H1 (cell line): Measurements from ENCODE around the gene TM2D1. TPM values are rescaled to one million over a fixed set of nuclear protein-coding genes. Genes with fewer than 3 reads are reported as not detected.

Source experiments
- CTCF ChIA-PET: fragments of 300-600 bp; sonication (Branson Sonifier 250); formaldehyde crosslinking; loops from one replicate; lab custom pipeline; 2021; ENCODE audit not compliant: partially characterized antibody; lab: Charles Lee
- POLR2A ChIA-PET: fragments of 300-600 bp; sonication (Branson Sonifier 250); formaldehyde crosslinking; loops from one replicate; lab custom pipeline; 2021; ENCODE audit warnings: inconsistent platforms; ENCODE audit not compliant: partially characterized antibody; lab: Charles Lee
- DNase-seq, 2 experiments: peaks; one replicate each; pipeline versions ENCODE4 v3.0.0 to v3.0.0-alpha.2; 2010 to 2022; ENCODE audit warnings: low spot score in 2 of 2, low read depth in 1 of 2, mixed read lengths in 1 of 2
- FAIRE-seq: peaks from 2 replicates; lab custom pipeline; 2011; peaks lifted over from hg19 to GRCh38; lab: Jason Lieb, UNC
- H2AFZ ChIP-seq: 2 replicates; pipeline ENCODE4 v1.8.1; 2012; ENCODE audit warnings: low read length, inconsistent platforms
- H2AK5ac ChIP-seq: 2 replicates; pipeline ENCODE4 v1.6.1; 2013; ENCODE audit warnings: low read depth, low read length
- H2BK120ac ChIP-seq: replicated peaks from 2 replicates; pipeline ENCODE3; 2013; ENCODE audit warnings: low read depth, low read length, inconsistent platforms
- H2BK12ac ChIP-seq: 2 replicates; pipeline ENCODE4 v1.6.1; 2013; ENCODE audit warnings: low read depth, low read length
- H2BK15ac ChIP-seq: 2 replicates; pipeline ENCODE4 v1.6.1; 2013; ENCODE audit warnings: low read length
- H2BK20ac ChIP-seq: 2 replicates; pipeline ENCODE4 v1.6.1; 2013; ENCODE audit warnings: low read length
- H2BK5ac ChIP-seq: 2 replicates; pipeline ENCODE4 v1.6.1; 2013; ENCODE audit warnings: low read depth, low read length
- H3K14ac ChIP-seq: 2 replicates; pipeline ENCODE4 v1.6.1; 2013; ENCODE audit warnings: inconsistent platforms; ENCODE audit not compliant: insufficient read length
- H3K18ac ChIP-seq: 2 replicates; pipeline ENCODE4 v1.6.1; 2013; ENCODE audit warnings: low read length; ENCODE audit errors: extremely low read depth
- H3K23ac ChIP-seq: 2 replicates; pipeline ENCODE4 v1.6.1; 2013; ENCODE audit warnings: inconsistent platforms; ENCODE audit not compliant: insufficient read length
- H3K23me2 ChIP-seq: 2 replicates; pipeline ENCODE4 v1.6.1; 2013; ENCODE audit warnings: low read depth, low read length
- H3K27ac ChIP-seq: 2 replicates; pipeline ENCODE4 v1.6.1; 2011; ENCODE audit warnings: low read depth, low read length, inconsistent platforms
- H3K27me3 ChIP-seq, 4 experiments: replicated peaks in 1 of 4; 1 replicate in 1 of 4; 2 replicates in 3 of 4; pipeline versions ENCODE4 v1.6.1 to v1.8.1; 2011 to 2013; ENCODE audit warnings: low read length in 3 of 4, mild to moderate bottlenecking in 3 of 4, inconsistent platforms in 2 of 4, mixed read lengths in 2 of 4, moderate library complexity in 1 of 4; ENCODE audit not compliant: control insufficient read depth in 3 of 4, insufficient read depth in 3 of 4; ENCODE audit errors: extremely low read depth in 1 of 4
- H3K36me3 ChIP-seq, 4 experiments: 2 replicates each; pipeline versions ENCODE4 v1.6.1 to v1.8.1; 2011 to 2013; ENCODE audit warnings: mild to moderate bottlenecking in 4 of 4, low read length in 3 of 4, moderate library complexity in 2 of 4, control low read depth in 1 of 4, inconsistent platforms in 1 of 4; ENCODE audit not compliant: insufficient read depth in 4 of 4, control insufficient read depth in 2 of 4
- H3K4ac ChIP-seq: replicated peaks from 2 replicates; pipeline ENCODE3; 2013; ENCODE audit warnings: low read length, low read depth, mixed read lengths, inconsistent platforms; ENCODE audit not compliant: insufficient read length
- H3K4me1 ChIP-seq, 4 experiments: replicated peaks in 1 of 4; 1 replicate in 1 of 4; 2 replicates in 3 of 4; pipeline versions ENCODE4 v1.6.1 to v1.8.1; 2011 to 2013; ENCODE audit warnings: low read length in 3 of 4, inconsistent platforms in 2 of 4, mixed read lengths in 1 of 4; ENCODE audit not compliant: insufficient read depth in 4 of 4, control insufficient read depth in 3 of 4
- H3K4me2 ChIP-seq, 2 experiments: 2 replicates each; pipeline versions ENCODE4 v1.6.1 to v1.8.1; 2011 to 2013; ENCODE audit warnings: low read depth in 2 of 2, low read length in 2 of 2, control low read depth in 1 of 2, inconsistent platforms in 1 of 2, mild to moderate bottlenecking in 1 of 2; ENCODE audit not compliant: insufficient read depth in 1 of 2
- H3K4me3 ChIP-seq, 4 experiments: fragments of 200-600, 300-600 bp in 1 of 4; sonication (generic), shearing (Covaris generic), sonication (Bioruptor Twin) in 1 of 4; 2 replicates each; pipeline versions ENCODE4 v1.5.1 to v1.8.1; 2011 to 2016; ENCODE audit warnings: low read length in 4 of 4, low read depth in 3 of 4, control low read depth in 2 of 4, inconsistent platforms in 2 of 4, mild to moderate bottlenecking in 2 of 4, mixed read lengths in 1 of 4, moderate library complexity in 1 of 4; ENCODE audit not compliant: insufficient read depth in 2 of 4; ENCODE audit errors: extremely low read depth in 1 of 4
- H3K56ac ChIP-seq: replicated peaks from 2 replicates; pipeline ENCODE3; 2013; ENCODE audit warnings: low read depth, mild to moderate bottlenecking, mixed read lengths, low read length, inconsistent platforms; ENCODE audit not compliant: insufficient read length
- H3K79me1 ChIP-seq: 2 replicates; pipeline ENCODE4 v1.6.1; 2013; ENCODE audit warnings: low read depth, low read length, control low read depth
- H3K79me2 ChIP-seq, 2 experiments: 2 replicates each; pipeline versions ENCODE4 v1.6.1 to v1.8.1; 2012 to 2013; ENCODE audit warnings: low read length in 2 of 2, mild to moderate bottlenecking in 2 of 2, inconsistent platforms in 1 of 2; ENCODE audit not compliant: insufficient read depth in 2 of 2, control insufficient read depth in 1 of 2
- H3K9ac ChIP-seq, 4 experiments: replicated peaks in 1 of 4; 1 replicate in 1 of 4; 2 replicates in 3 of 4; pipeline versions ENCODE4 v1.6.1 to v1.8.1; 2011 to 2013; ENCODE audit warnings: low read depth in 3 of 4, low read length in 3 of 4, control low read depth in 2 of 4, mild to moderate bottlenecking in 2 of 4, moderate library complexity in 2 of 4, inconsistent platforms in 1 of 4; ENCODE audit errors: extremely low read depth in 1 of 4
- H3K9me3 ChIP-seq, 2 experiments: 2 replicates each; pipeline versions ENCODE4 v1.6.1 to v1.8.1; 2012 to 2013; ENCODE audit warnings: mild to moderate bottlenecking in 2 of 2, moderate library complexity in 2 of 2, control low read depth in 1 of 2, inconsistent platforms in 1 of 2, low read depth in 1 of 2, low read length in 1 of 2, mixed read lengths in 1 of 2; ENCODE audit not compliant: insufficient read depth in 2 of 2
- H4K20me1 ChIP-seq, 2 experiments: replicated peaks in 1 of 2; 2 replicates each; pipeline versions ENCODE3 to v1.8.1; 2011 to 2013; ENCODE audit warnings: inconsistent platforms in 2 of 2, low read length in 2 of 2, mild to moderate bottlenecking in 1 of 2; ENCODE audit not compliant: insufficient read depth in 2 of 2, control insufficient read depth in 1 of 2
- H4K5ac ChIP-seq: 2 replicates; pipeline ENCODE4 v1.6.1; 2013; ENCODE audit warnings: low read length, low read depth, mixed read lengths, inconsistent platforms; ENCODE audit not compliant: insufficient read length
- H4K8ac ChIP-seq: 2 replicates; pipeline ENCODE4 v1.8.0; 2013; ENCODE audit warnings: mild to moderate bottlenecking, moderate library complexity, low read length, inconsistent platforms; ENCODE audit not compliant: insufficient read depth; ENCODE audit errors: extremely low read depth
- H4K91ac ChIP-seq: replicated peaks from 2 replicates; pipeline ENCODE3; 2013; ENCODE audit warnings: low read length, mixed read lengths, inconsistent platforms; ENCODE audit not compliant: insufficient read length
- CHD2 ChIP-seq: IDR thresholded peaks from 2 replicates; pipeline ENCODE4 v1.6.1; 2012; ENCODE audit warnings: low read length, improper control_type of control experiment
- CTCF ChIP-seq, 3 experiments: IDR thresholded peaks; 1 replicate in 2 of 3; 2 replicates in 1 of 3; pipeline versions ENCODE4 v1.5.1 to v1.6.1; 2011; ENCODE audit warnings: low read length in 3 of 3, mild to moderate bottlenecking in 3 of 3, inconsistent platforms in 2 of 3, low read depth in 1 of 3, moderate library complexity in 1 of 3; ENCODE audit not compliant: insufficient read depth in 1 of 3; ENCODE audit errors: control extremely low read depth in 1 of 3
- GTF2F1 ChIP-seq: IDR thresholded peaks from 2 replicates; pipeline ENCODE4 v1.6.1; 2012; ENCODE audit warnings: low read depth, low read length, improper control_type of control experiment, borderline replicate concordance
- KDM4A ChIP-seq: IDR thresholded peaks from one replicate; pipeline ENCODE4 v1.7.1; 2012; ENCODE audit warnings: low read depth, mild to moderate bottlenecking, moderate library complexity, low read length, inconsistent platforms; ENCODE audit not compliant: severe bottlenecking
- POU5F1 ChIP-seq: IDR thresholded peaks from 2 replicates; pipeline ENCODE4 v1.6.1; 2011; ENCODE audit warnings: low read depth, mild to moderate bottlenecking, low read length, moderate library complexity
- SIX5 ChIP-seq: IDR thresholded peaks from 2 replicates; pipeline ENCODE4 v1.6.1; 2011; ENCODE audit warnings: mild to moderate bottlenecking, low read depth, low read length
- SP2 ChIP-seq: IDR thresholded peaks from 2 replicates; pipeline ENCODE4 v1.6.1; 2012; ENCODE audit warnings: mild to moderate bottlenecking, low read length, inconsistent platforms
- SUZ12 ChIP-seq: fragments of 200-600 bp; sonication (generic); IDR thresholded peaks from 2 replicates; pipeline ENCODE4 v1.6.1; 2012; ENCODE audit warnings: mild to moderate bottlenecking, inconsistent platforms, low read length, moderate library complexity, mixed read lengths
- WGBS, 2 experiments: shearing (Covaris generic) in 1 of 2; methylation state at CpG; one replicate each; pipeline versions ENCODE4 v1.1.6 to v1.1.7; 2013 to 2015; ENCODE audit warnings: low lambda C conversion rate in 2 of 2, mixed read lengths in 2 of 2, inconsistent platforms in 1 of 2, low coverage in 1 of 2, missing lambda C conversion rate in 1 of 2; ENCODE audit not compliant: insufficient replicate concordance in 2 of 2, insufficient coverage in 1 of 2, insufficient read length in 1 of 2; ENCODE audit errors: extremely low coverage in 1 of 2, missing lambda C conversion rate in 1 of 2; 5-methylcytosine and 5-hydroxymethylcytosine counted together
- polyA plus RNA-seq, 7 experiments: library from polyadenylated mRNA; depleted of rRNA in 3 of 7; stranded (reverse) in 5 of 7; unstranded in 2 of 7; fragments of >200 nt in 5 of 7; fragments of 200-250 nt in 2 of 7; gene quantifications; 1 replicate in 5 of 7; 2 replicates in 1 of 7; 4 replicates in 1 of 7; pipeline versions ENCODE4 v1.2.1 to v1.2.3, GENCODE V29; 2011 to 2013; ENCODE audit warnings: missing spikeins in 2 of 7, mixed read lengths in 2 of 7
- total RNA-seq: library from RNA; stranded (reverse); fragmentation: NEBNext Ultra II Directional; extraction: Animal tissue kit (Norgen Biotek cat#: 25700); gene quantifications from 2 replicates; pipeline ENCODE4 v1.2.1, GENCODE V29; 2021
- TF ChIP-seq, protein P1 (sequence below): IDR thresholded peaks from 2 replicates; pipeline ENCODE4 v1.6.1; 2011; ENCODE audit warnings: low read length, improper control_type of control experiment
- TF ChIP-seq, protein P2 (sequence below): IDR thresholded peaks from 2 replicates; pipeline ENCODE4 v1.6.1; 2012; ENCODE audit warnings: inconsistent platforms

The TM2D1 gene
- total and polyA plus RNA-seq, 2 of the 8 experiments (the other 6 are each of a cell fraction or from before 2014, with no cell fraction given), result 17.7 to 20.5 TPM

DNA sequence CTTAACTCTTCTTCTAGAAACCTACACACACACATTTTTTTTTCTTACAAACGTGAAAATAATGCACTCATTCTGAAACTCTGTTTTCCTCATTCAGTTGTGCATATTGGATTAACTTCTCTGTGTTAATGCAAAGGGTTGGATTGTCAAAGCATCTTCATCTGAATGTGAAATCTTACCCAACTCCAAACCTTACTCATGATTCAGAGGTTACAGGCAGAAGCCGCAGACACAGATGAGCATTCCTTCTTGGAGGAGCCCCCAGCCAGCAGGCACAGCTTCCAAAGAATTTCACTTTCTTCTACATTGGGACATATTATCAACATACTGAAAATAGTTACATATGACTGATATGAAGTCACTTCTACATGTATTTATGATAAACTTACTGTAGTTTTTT lies 33.0 kb upstream of the TM2D1 start:
- Histone ChIP-seq H3K23ac (no peak overlapping the region), H3K18ac (no peak overlapping the region), H4K20me1 (peaks cover 0 to 3% of the 10 kb centered on the region in 2 experiments), H4K8ac (no peak overlapping the region), H3K4ac (no peak overlapping the region), H3K79me1 (peaks cover 4% of the 10 kb centered on the region; the same call in 1 of the 2 replicates), H3K9me3 (no peaks in the 10 kb centered on the region), H3K4me2 (no peak overlapping the region), H3K23me2 (no peaks in the 10 kb centered on the region), H2AK5ac (no peak overlapping the region), H3K56ac (no peak overlapping the region), H3K4me3 (no peak overlapping the region), H3K4me1 (no peaks in the 10 kb centered on the region), H2BK12ac (no peak overlapping the region), H2BK5ac (no peak overlapping the region), H2BK20ac (no peak overlapping the region), H4K5ac (no peak overlapping the region), H4K91ac (no peak overlapping the region), H3K36me3 (peaks cover 0 to under 1% (median 0%) of the 10 kb centered on the region in 4 experiments; a peak in 2 of 8 replicates), H3K27me3 (no peaks in the 10 kb centered on the region), H3K9ac (no peak overlapping the region), H2BK120ac (no peak overlapping the region), H3K14ac (no peak overlapping the region), H3K79me2 (peaks cover 0 to 73% of the 10 kb centered on the region in 2 experiments; a peak in 2 of 4 replicates), H3K27ac (no peak overlapping the region), H2BK15ac (no peak overlapping the region), H2AFZ (no peak overlapping the region)
- DNase-seq (no peak), FAIRE-seq (no peak)
- ChIA-PET CTCF (interaction anchor here (0.6 kb wide), 1 partner anchor 383 kb away, joined by 3 read pairs; no protein-coding TSS in a partner anchor), POLR2A (no interaction called here)
- 78% methylated on average over 2 of the region's 2 CpGs; no CpG with 5 or more reads in 1 of the 2 experiments for WGBS, 2 experiments
- TF ChIP-seq SUZ12 (no peak), GTF2F1 (no peak), SP2 (no peak), POU5F1 (no peak), SIX5 (no peak), CTCF (IDR thresholded peaks at IDR 0.05; ENCODE audit: control extremely low read depth in 1 of 3, insufficient read depth in 1 of 3, low read depth in 1 of 3, low read length in 3 of 3) (no peak), KDM4A (no peak), CHD2 (no peak)
- TF ChIP-seq, protein P1, sequence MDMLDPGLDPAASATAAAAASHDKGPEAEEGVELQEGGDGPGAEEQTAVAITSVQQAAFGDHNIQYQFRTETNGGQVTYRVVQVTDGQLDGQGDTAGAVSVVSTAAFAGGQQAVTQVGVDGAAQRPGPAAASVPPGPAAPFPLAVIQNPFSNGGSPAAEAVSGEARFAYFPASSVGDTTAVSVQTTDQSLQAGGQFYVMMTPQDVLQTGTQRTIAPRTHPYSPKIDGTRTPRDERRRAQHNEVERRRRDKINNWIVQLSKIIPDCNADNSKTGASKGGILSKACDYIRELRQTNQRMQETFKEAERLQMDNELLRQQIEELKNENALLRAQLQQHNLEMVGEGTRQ, result no peak
- TF ChIP-seq, protein P2, sequence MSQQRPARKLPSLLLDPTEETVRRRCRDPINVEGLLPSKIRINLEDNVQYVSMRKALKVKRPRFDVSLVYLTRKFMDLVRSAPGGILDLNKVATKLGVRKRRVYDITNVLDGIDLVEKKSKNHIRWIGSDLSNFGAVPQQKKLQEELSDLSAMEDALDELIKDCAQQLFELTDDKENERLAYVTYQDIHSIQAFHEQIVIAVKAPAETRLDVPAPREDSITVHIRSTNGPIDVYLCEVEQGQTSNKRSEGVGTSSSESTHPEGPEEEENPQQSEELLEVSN, result no peak
